GM21381 (cell line): ENCODE results near the gene ZNF75A.
"Not testable (repeated sequence)": the region's sequence is repeated elsewhere in the genome, so short reads cannot be mapped to it uniquely, and the experiment has no call there.

Source experiments
- ATAC-seq: cut with Tn5 transposase; IDR thresholded peaks from one replicate; pipeline ENCODE4 v1.9.1; 2021; ENCODE audit warnings: mild to moderate bottlenecking, moderate library complexity; ENCODE audit not compliant: unreplicated experiment

The ZNF75A gene

DNA sequence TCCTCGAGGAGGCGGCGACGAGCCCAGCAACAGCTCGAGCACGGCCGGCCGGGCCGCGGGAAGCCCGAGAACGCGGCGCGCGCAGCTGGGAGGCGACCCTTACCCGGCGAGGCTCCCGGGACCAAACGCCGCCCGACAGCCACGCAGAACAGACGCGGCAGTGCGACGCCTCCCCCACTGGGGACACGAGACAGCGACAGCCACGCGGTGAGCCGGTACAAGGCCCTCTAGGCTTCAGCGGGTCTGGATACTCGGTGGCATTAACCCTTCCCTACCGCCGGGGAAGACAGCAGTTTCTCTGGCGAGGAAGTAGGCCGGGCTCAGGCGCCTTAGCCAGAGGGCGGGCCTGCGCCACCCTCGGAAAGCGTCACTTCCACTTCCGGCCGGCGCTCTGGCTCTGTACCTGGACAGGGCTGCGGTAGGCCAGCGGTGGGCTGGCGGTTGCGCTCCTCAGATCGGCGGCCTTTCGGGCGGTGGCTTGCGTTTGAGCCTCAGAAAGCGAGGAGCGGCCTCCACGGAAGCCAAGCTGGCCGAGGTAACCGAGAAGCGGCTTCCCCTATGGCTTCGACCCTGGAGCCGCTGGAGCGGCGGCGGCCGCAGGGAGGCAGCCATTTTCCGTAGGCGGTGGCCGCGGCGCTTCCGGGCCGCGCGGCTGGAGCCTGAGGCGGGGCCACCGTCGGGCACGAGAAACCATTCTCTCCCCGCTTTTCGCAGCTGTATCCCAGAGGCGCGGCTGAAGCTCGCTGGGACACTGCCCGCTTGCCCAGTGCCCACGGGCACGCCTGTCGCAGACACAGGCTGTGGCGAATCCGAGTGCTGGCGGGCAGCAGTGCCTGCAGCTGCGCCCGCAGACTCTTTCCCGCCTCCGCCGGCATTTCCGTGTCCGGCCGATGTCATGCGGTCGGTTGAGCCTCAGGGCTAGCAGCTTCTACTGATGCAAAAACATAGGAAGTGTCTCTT lies at the start of gene ZNF75A, which contains the start of gene TIGD7:
Gene ZNF75A, plus strand, starts transcription at position 389 of the 960 bp plus-strand sequence. CDS start 2,932 bp downstream, outside the sequence.
Gene TIGD7, minus strand, starts transcription at position 322 of the 960 bp plus-strand sequence. CDS start 4,816 bp downstream, outside the sequence.
- ATAC-seq, result peak; percentile 97

DNA sequence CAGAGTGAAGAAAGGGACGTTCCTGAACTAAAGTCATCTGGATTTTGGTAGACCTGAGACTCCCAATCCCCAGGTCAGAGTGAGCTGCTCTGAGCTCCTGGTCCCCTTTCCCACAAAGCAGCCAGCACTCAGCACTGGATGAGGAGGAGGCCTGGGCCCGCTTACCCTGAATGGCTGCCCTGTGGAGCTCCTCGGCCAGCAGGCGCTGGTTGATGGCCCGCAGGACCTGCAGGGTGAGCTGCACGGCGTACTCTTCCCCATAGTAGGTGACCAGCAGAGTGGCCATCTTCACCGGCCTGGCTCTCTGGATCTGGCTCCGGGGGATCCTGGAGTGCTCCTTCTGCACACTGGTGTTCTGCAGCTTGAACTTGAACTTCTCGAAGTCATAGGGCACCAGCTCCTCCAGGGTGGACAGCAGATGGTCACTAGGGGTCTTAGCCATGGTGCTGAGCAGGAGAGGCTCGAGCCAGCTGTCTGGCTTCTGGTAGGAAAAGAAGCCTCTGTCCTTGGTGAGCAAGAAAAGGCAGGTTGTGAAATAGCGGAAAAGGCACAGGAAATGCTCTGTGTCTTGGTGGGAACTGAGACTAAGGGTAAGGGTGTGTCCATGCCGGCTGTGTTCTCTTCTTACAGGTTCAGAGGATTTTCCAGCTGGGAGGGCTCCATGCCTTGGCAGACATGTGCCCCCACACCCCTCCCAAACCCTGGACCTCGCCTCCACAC lies 49.0 kb upstream of the ZNF75A start, which contains the start of gene MEFV:
Gene MEFV, minus strand, starts transcription at position 488 of the 720 bp plus-strand sequence. Its CDS starts 46 bp downstream, at position 442.
- no peak for ATAC-seq

DNA sequence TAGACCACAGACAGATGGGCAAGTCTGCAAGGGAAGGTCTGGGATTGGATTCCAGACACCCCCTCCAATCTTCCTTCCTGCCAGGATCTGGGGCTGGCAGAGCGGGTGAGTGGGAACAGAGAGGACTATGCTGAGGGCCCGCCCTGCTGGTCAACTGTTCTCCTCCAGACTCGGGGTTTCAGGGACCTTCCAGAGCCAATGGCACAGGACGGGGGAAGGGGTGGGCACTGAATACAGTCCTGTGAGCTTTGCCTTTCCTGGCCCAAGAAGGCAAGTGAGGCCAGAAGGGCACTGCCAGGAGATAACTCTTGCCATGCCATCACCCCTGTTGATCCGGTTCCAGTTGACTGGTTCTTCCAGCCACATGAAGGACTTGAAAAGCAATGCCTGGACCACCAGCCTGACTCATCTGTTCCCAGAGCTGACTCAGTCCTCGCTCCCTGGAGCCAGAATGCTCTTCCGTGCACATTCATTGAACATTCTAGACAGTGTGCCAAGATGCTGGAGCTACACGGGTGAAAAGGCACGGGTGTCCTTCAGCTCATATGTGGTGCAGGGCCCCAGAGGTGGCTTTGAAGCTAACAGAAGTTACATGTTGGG lies 48.3 kb upstream of the ZNF75A start:
- ATAC-seq, result no peak

DNA sequence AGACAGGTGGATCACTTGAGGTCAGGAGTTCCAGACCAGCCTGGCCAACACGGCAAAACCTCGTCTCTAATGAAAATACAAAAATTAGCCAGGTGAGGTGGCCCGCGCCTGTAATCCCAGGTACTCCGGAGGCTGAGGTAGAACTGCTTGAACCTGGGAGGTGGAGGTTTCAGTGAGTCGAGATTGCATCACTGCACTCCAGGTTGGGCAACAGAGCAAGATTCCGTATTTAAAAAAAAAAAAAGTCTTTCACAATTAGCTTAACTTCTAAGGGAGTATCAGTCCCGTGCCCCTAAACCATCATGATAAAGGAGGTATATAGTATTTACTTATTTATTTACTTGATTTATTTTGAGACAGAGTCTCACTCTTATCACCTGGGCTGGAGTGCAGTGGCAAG lies 45.5 kb upstream of the ZNF75A start:
- ATAC-seq, result no peak

DNA sequence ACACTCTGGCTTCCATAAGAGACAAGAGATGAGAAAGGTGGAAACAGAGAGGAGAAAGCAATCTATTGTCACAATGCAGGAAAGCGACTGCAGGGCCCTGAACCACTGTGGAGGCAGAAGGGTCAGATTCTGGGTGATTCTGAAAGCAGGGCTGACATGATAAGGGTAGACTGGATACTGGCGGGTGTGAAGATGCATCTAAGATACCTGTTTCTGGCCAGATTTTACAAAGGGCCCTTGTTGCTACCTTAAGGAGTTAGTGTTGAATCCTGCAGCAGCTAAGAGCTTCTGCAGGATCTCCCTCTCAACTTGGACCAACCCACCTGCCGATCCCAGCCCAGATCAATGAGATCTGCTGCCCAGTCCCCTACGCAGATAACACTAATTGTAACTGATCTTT lies 42.8 kb upstream of the ZNF75A start:
- ATAC-seq, result no peak

DNA sequence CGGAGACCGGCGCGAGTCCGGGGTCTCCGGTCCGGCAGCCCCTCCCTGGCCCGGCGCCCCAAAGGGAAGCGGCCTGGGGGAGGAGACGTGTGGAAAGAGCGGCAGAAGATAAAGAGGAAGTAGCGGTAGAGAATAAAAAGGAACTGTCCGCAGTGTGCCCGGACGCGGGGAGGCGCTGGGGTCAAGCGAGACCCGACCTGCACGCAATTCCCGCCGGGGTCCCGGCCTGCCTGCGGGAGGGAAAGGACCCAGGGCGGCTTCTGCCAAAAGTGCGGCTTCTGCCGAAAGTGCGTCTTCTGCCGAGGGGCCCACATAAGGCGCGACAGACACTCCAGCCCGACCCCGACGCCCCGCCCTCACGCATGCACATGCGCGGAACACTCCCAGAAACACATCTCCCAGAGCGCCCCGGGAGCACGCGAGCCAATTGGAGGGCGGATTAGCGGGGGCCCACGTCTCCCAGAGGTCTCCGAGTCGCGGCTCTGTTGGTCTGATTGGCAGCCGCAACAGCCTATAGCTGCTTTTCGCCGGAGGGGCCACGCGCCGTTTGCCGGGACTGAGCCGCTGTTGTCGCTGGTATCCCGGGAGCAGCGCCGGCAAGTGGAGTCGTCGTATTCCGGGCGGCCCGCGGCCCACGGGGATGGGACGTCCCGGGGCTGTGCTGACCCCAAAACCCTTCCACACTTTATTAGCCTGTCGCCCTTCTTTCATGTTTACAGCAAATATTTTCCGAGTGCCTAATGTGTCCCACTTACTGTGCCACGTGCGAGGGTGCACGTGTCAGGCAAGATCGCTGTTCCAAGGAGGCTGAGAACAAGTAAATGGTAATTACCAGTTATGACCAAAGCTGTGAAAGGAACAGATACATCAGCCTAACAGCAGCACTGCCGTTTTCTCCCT lies 40.9 kb upstream of the ZNF75A start:
- ATAC-seq, result peak; percentile 76

DNA sequence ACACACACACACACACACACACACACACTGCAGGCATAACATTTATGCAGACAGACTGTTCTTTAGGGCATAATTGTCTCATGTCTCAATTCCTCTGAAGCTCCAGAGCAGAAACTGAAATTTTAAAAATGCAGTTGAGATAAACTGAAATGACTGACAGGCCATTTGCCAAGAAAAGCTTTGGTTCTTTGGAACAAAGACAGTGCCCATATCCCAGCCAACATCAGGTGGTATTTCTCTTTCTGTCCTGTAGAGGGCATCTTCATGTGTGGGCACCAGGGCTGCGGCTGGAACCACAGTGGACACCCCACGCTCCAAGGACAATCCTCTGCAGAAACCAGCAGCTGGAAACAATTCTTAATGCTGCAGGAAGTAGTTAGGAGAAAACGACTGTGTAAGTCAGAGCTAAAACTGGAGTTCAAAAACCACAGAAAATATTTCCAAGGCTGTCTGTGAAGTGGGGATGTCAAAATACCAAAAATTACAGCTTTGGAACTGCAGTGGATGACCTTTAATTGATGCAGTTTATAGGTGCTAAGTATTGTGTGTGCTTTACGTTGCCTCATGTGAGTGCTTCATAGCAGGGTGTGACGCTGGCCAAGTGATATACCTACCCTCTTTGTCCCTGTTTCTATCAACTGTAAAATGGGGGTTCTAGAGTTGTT lies 38.3 kb upstream of the ZNF75A start:
- ATAC-seq, result no peak

DNA sequence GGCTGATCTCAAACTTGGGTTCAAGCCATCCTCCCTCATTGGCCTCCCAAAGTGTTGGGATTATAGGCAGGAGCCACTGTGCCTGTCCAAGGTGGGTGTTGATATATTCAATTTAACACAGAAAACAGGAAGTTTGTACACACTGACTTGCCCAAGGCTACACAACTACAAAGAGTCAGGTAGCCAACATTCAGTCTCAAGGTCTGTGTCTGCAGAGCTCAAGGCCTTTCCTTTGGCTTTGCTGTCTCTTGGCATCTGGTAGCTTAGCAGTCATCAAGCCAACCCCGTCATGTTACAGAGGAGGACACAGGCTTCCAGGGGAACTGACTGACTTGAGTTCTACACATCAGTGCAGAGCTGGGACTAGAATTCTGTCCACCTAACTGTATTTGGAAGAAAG lies 37.0 kb upstream of the ZNF75A start:
- ATAC-seq, result no peak

DNA sequence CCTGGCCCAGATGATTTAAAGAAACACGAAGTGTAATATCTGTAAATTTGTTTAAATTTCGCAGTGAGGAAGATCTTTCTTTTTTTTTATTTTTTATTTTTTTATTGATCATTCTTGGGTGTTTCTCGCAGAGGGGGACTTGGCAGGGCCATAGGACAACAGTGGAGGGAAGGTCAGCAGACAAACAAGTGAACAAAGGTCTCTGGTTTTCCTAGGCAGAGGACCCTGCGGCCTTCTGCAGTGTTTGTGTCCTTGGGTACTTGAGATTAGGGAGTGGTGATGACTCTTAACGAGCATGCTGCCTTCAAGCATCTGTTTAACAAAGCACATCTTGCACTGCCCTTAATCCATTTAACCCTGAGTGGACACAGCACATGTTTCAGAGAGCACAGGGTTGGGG lies 34.6 kb upstream of the ZNF75A start:
- ATAC-seq, result not testable (repeated sequence)

DNA sequence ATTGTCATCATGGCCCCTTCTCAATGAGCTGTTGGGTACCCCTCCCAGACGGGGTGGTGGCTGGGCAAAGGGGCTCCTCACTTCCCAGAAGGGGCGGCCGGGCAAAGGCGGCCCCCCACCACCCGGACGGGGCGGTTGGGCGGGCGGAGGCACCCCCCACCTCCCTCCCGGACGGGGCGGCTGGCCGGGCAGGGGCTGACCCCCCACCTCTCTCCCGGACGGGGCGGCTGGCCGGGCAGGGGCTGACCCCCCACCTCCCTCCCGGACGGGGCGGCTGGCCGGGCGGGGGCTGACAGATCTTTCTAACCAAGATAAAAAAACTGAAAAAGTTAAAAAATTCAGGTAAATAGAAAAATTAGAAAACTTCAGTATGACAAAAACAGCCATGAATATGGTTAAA lies 34.0 kb upstream of the ZNF75A start:
- ATAC-seq, result not testable (repeated sequence)

DNA sequence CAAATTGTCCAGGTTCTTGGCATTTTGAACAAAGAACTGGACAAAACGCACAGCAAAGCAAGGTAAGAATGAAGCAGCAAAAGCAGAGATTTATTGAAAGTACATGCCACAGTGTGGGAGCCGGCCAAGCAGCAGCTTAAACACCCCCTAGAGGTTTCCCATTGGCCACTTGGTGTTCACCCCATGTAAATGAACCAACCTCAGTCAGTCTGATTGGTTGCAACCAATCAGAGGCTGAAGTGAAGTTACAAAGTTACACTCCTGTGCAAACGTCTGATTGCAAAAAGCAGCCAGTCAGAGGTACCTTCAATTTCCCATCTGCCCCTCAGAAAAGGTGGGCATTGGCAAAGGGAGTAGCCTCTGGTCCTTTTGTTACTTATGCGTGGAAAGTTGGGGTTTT lies 30.8 kb upstream of the ZNF75A start:
- ATAC-seq, result no peak

DNA sequence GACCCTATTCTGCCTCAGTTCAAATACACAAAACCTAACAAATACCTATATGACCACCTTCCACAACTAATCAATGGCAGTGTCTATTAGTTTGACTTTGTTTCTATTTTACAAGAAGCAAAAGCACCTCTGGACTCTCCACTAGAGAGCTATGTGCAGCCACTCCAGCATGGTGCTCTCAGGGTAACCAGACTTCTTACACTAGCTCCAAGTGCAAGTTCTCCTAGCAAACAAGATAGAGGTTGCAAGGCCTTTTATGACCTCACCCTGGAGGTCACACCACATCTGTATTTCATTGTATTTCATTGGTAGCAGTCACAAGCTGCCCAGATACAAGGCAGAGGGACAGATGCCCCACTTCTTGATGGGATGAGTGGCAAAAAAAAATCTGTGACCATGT lies 30.4 kb upstream of the ZNF75A start:
- ATAC-seq, result no peak

DNA sequence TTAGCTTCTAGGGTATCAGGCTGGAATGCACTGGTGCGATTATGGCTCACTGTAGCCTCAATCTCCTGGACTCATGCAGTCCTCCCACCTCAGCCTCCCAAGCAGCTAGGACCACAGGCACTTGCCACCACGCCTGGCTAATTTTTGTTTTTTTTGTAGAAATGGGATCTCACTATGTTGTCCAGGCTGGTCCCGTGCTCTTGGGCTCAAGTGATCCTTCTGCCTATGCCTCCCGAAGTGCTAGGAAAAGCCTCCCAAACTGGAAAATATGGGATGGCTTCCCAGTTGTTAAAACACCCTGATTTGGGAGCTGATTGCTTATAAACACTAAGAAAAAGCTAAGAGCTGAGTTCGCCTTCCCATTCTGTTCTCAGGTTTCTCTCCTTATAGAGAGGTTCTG lies 28.6 kb upstream of the ZNF75A start:
- no peak for ATAC-seq

DNA sequence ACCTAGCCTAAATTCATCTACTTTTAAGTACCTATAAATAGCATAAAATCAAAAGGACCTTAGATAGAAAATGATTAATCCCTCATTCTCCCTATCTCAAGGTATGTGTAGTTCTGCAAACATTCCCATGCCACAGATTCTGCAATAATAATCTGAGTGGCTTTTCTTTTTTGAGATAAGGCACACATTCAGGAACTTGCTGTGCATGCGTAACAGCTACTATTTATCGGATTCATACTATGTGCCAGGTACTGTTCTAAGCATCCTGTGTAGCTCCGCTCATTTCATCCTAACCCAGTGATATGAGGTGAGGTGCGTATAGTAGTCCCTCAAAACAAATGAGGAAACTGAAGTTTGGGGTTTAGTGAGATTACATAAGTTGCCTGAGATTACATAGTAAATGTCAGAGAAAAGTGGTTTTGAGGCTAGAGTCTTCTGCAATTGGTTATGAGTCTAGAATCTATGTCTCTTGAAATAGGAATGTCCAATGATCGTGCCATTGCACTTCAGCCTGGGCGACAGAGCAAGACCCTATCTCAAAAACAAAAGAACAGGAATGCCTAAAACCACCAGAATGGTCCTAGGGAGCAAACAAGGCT lies 24.0 kb upstream of the ZNF75A start:
- no peak for ATAC-seq

DNA sequence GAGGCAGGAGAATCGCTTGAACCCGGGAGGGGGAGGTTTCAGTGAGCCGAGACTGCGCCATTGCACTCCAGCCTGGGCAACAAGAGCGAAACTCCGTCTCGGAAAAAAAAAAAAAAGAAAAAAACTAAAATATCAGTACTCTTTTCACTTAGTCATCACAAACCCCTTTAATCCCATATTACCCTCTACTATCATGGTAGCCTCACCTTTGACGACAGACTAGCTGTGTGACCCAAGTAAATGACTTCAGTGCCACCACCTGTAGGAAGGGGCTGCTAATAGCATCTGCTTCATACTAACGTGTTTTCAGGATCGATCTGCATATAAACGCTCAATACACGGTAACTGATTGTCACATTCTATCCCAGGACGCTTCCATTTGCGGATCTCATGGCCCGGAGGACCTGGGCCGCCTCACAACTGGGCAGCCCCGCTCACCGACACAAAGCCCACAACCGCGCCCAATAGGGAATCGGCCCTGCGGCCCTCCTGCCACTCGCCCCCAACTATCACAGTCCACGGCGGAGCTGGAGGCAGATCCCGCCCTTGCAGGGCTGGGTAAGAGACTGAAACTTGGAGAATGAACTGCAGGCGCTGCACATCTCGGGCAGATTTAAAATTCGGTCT lies 23.1 kb upstream of the ZNF75A start:
- peak; percentile 27 for ATAC-seq

DNA sequence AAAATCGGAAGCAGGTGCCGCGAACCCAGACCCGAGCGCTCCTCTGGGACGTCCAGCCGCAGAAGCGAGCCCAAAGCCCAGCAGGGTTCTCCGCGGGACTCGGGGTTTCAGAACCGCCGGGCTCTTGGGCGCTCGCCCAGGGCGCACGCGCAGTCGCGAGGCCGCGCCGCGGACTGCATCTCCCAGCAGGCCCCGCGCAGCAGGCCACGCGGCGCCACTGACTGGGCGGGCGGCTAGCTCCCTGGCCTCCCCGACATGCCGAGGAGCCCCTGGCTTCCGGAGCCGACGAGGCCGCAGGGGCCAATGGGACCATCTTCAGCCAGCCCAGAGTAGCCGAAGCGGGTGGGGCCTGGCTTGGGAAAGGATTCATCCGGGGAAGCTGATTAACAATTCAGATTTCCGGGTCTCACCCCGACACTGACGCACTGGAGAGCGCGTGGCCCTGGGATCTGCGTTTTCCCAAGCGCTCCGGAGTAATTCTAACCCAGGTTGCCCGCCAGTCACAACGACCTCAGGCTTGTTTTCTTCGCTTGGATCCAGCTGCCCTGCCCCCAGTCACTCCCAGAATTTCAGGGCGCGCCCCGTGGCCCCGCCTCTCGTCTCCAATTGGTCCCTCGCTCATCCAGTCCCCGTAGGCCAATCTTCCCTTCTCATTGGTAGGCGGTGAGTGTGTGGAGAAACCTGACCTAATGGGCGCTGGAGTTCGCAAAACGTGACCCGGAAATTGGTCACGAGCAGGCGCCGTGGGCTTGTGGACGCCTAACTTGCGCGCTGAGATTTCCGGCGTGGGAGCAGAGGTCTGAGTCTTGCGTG lies 22.4 kb upstream of the ZNF75A start, which contains the start of gene ZNF263:
Gene ZNF263, plus strand, starts transcription at position 762 of the 813 bp plus-strand sequence. CDS start 328 bp downstream, outside the sequence.
- peak; percentile 79 for ATAC-seq

DNA sequence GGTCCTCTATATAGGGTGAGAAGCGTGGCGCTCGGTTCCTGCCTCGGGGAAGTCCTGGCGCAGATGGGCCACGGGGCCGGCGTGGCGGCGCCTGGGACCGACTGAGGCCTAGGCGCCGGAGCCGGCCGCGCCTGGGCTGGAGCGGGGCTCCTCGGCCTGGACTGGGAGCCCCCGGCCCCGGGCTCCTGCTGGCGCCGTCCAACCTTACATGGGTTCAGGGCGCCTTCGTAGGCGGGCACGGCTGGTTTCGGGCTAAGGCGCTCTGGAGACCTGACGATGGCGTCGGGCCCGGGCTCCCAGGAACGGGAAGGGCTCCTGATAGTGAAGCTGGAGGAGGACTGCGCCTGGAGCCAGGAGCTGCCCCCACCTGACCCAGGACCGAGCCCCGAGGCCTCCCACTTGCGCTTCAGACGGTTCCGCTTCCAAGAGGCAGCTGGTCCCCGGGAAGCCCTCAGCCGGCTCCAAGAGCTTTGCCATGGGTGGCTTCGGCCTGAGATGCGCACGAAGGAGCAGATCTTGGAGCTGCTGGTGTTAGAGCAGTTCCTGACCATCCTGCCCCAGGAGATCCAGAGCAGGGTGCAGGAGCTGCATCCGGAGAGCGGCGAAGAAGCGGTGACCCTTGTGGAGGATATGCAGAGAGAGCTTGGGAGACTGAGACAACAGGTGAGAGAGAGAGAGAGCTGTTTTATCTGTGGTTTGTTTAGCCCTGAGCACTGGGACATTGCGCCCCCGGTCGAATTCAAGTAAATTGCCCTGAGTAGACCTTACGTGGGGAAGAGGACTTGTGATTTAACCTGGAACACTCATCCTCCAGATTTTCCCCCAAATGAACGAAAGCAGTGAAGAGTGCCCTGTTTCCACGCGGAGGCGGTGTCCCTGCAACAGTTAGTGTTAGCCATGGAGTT lies 21.5 kb upstream of the ZNF75A start:
- no peak for ATAC-seq
